Retina (tissue), 1 donor: ENCODE measurements around the gene UBAC2.
"Not testable (repeated sequence)": the region's sequence is repeated elsewhere in the genome, so short reads cannot be mapped to it uniquely, and the experiment has no call there.

Experiments used
- DNase-seq: peaks from one replicate; pipeline ENCODE4 v3.0.0-alpha.2; 2016

UBAC2 gene

DNA sequence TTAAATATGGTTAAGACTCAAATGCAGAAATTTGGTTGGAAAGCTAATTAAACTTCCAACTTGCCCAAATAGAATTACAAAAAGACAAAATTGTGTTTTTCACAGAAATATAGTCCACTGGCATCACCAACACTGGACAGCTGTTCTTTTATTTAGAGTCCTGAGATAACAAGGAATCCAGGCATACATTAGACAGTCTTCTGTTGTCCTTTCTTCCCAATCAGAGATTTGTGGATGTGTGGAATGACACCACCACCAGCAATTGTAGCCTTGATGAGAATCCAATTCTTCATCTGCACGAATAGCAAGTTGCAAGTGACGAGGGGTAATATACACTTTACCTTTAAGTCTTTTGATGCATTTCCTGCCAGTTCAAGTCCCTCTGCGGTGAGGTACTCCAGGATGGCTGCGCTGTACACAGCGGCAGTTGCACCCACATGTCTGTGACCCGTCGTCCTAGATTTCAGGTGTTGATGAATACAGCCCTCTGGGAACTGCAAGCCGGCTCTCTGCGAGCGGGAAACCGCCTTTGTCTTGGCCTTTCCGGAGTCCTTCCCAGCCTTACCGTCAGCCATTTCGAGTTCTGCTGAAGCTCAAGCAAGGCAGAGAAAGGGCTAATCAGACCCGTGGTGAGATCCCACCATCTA lies 14.7 kb downstream of the UBAC2 start:
- DNase-seq: peak; percentile 89

DNA sequence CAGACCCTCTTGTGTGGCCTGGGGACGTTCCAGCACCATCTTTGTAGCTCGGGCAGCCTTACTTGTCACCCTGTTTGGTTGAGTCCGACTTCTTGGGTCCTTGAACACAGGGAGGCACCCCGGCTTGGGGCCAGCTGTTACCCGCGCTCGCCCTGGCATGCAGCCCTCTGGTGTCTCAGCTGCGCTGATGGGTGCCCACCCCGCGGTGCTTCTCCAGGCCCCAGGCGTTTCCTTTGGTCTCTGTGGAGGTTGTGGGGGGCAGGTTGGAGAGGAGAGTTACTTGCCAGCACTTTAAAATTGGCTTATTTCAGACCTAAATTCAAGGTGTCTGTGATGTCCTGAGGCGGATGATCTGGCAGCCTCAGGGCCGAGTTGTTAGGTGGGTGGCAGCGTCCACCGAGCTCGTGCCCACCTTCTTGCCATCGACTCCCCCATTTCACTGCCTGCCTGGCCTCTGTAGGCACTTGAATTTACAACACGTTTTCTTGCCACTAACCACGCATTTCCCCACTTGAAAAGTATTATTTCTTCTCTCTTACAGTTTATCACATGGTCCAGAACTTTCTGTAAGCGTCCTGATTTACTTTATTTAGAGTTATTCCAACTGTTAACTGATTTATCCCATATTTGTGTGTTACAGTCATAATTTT lies 16.9 kb downstream of the UBAC2 start:
- DNase-seq: no peak

DNA sequence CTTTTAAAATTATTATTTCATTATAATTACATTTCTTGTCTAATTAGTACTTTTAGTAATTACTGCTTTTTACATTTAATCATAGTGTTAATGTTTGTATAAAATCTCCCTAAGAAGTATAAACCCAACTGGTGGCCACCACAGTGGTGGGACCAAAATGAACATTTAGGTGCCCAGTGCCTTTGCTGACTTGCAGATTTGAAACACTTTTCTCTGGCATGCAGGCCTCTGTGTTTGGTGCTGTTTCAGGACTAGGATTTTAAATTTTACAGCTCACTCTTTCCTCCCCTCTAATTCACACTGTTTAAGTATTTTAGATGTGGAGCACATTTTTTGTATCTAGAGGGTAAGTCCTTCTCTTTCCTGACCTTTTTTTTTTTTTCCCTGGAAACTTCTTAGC lies 17.5 kb downstream of the UBAC2 start:
- no peak for DNase-seq

DNA sequence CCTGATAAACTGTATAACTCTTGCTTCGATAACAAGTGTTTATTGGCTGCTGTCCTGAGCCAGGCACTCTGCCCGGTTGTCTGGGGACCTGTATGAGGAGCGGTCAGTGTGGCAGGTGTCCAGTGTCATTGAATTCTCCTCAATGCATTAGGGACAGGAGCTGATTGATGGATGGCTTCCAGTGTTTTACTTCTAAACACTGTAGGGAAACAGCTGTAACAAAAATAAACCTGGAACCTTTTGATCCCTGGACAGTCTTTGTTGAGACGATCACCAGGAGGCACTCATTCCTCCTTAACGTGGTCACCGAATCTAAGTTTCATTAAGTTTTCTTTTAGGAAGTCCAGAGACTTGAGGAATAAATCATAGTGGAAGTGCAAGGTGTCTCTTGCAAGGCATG lies 17.9 kb downstream of the UBAC2 start:
- DNase-seq: no peak

DNA sequence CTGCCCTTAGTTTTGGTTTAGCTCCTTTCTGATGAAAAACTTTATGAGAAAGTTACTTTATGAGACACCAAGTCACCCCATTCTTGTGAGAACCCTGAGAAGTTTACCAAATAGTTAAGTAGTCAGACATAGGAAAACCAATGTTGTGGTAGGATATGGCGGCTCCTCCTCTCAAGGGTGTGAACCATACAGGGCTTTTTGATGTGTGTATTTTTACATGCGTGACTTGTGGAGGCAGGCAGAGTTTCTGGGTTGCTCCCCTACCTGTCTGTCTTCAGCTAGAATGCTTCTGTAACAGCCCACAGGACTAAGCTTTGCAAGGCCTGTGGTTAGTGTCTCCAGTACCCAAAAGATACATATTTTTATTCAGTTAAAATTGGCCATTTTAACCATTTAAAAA lies 18.3 kb downstream of the UBAC2 start:
- DNase-seq: no peak

DNA sequence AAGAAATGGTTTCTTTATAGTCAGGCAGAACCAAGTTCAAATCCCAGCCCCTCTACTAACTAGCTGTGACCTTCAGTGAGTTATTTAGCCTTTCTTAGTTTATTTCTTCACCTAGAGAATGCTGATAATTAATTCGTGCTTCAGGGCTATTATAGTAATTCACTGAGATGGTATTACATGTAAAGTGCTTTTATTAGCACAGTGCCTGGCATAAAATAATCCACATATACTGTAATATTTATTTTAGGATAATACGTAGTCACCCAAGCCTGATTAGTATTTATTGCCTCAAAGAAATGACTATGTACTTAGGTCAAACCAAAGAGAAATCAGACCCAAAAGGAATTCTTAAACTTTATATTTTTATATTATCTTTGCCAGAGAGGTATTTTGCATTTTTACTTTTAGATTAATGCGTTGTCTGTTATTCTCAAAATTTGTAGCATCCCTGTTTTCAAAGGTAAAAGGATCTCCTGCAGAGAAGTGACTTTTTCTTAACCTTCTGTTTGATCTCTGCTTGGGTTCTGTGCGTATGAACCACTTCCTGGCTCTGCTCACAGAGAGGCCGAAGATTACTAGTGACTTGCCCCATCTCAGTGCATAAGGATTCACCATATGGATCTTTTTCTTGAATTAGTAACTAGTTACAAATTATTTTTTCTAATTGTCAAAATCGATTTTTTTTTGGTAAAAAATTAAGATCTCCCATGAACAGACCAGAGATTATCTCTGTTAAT lies 19.7 kb downstream of the UBAC2 start:
- no peak for DNase-seq

DNA sequence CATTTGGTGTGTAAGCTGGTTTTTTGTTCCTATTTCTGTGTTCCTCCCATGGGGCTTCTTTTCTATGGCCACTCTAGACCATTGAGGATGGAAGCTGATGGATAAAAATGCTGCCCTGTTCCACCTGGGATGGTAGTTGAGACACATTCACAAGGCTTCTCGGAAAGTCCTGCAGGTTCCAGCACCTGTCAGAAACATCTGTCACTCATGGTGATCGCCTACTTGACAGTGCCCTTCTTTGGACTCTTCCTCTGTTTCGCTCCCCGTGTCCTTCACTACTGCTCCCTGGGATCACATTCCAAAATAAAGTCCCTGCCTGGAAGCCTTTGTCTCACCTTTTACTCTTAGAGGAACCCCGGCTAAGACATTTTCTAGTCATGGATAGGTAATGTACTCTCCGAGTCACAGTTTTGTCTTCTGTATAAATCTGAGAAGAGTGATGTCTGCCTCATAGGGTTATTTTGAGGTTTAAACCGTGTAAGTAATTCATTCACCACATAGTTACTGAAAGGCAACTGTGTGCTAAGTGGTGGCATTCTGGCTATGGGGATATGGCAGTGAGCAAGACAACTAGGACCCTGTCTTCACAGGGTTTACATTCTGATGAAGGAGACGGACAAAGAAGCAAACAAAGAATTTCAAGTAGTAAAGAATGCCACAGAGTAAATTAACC lies 21.0 kb downstream of the UBAC2 start:
- DNase-seq: no peak

DNA sequence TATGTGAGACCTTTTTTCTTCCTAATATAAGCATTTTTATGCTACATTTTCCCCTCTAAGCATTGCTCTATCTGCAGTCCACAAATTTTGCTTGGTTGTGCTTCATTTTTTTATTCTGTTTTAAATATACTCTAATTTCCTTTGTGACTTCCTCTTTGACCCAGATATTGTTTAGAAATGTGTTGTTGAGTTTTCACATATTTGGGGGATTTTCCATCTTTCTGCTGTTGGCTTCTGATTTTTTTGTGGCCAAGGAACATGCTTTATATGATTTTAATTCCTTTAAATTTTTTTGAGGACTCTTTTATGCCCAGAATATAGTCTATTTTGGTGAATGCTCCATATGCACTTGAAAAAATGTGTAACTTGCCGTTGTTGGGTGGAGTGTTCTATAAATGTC lies 22.9 kb downstream of the UBAC2 start:
- DNase-seq: no peak

DNA sequence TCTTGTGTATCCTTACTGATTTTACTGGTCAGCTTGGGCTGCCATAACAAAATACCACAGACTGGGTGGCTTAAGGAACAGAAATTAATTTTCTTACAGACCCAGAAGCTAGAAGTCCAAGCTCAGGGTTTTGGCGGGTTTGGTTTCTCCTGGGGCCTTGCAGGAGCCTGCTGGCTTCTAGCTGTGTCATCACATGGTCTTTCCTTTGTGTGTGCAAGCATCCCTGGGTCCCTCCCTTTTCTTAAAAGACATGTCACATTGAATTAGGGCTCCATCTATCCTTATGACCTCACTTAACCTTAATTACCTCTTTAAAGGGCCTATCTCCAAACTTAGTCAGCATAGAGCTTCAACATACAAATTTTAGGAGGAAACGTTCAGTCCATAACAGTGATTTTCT lies 23.4 kb downstream of the UBAC2 start:
- DNase-seq: peak; percentile 78

DNA sequence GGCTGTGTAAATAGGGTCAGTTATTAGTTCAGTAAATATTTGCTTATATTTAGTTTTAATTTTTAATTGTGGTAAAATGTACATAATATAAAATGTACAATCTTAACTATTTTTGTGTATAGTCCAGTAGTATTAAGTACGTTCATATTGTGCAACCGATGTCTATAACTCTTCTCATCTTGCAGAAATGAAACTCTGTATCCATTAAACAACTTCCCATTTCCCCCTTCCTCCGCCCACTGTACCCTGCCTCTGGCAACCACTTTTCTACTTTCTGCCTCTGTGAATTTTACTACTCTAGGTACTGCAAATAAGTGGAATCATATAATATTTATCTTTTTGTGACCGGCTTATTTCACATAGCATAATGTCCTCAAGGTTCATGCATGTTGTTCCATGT lies 24.4 kb downstream of the UBAC2 start:
- no peak for DNase-seq

DNA sequence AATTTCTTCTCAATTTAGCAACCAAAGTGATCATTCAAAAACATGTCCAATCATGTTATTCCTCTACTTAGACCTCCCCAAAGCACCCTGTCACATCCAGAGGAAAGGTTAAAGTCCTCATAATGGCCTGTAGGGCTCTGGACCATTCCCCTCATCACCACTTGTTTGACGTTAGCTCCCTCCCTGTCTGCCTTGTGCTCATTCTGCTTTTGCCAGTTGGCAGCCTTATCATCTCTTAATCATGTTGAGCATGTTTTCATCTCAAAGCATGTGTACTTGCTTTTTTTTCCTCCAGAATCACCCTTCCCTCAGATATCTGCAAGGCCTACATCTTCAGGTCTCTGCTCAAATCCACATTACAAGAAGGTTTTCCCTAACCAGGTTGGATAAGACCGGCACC lies 25.9 kb downstream of the UBAC2 start:
- no peak for DNase-seq

DNA sequence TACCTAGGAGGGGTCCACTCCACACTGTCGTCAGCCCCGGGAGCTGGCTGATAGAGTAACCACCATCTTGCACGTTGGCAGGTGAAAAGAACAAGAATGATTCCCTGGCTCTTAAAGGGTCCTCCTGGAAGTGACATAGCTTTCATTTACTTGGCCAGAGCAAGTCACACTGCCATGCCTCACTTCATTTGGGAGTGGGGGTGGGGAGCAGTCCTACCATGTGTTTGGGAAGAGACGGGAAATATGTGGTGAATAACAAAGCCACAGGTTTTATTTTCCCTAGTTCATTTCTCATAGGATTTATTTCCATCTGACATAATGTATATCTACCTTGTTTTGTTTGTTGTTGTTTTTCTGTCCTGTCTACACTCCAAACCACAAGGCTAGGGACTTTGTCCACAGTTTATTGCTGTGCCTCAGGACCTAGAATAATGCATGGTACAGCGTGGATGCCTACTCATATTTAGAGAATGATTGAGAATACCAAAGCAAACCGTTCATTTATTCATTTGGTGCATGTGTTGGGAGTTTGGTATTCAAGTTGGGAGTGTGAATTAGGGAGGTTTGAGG lies 26.8 kb downstream of the UBAC2 start:
- no peak for DNase-seq

DNA sequence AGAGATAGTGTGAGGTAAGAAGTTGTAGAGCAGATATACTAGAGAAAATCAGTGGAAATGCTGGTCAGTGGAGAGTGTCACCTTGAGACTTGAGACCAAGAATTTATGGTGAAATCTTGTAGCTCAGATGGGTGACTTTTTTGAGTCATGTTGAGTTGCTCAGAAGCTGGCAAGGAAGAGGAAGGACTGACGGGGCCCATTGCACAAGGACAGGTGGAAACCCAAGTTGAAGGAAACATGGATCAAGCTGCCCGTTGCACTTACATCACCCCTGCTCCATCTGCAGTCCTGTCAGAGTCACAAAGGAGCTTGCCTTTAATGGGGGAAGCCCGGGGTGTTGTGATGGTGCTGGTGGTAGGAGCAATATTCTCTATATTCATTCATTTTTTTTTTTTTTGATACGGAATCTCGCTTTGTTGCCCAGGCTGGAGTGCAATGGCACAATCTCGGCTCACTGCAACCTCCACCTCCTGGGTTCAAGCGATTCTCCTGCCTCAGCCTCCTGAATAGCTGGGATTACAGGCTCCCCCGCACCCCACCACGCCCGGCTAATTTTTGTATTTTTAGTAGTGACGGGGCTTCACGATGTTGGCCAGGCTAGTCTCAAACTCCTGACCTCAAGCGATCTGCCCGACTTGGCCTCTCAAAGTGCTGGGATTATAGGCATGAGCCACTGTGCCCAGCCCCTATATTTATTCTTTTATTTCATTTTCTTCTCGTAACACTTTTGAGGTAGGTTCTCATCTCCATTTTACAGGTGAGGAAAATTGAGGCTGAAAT lies 27.4 kb downstream of the UBAC2 start:
- no peak for DNase-seq

DNA sequence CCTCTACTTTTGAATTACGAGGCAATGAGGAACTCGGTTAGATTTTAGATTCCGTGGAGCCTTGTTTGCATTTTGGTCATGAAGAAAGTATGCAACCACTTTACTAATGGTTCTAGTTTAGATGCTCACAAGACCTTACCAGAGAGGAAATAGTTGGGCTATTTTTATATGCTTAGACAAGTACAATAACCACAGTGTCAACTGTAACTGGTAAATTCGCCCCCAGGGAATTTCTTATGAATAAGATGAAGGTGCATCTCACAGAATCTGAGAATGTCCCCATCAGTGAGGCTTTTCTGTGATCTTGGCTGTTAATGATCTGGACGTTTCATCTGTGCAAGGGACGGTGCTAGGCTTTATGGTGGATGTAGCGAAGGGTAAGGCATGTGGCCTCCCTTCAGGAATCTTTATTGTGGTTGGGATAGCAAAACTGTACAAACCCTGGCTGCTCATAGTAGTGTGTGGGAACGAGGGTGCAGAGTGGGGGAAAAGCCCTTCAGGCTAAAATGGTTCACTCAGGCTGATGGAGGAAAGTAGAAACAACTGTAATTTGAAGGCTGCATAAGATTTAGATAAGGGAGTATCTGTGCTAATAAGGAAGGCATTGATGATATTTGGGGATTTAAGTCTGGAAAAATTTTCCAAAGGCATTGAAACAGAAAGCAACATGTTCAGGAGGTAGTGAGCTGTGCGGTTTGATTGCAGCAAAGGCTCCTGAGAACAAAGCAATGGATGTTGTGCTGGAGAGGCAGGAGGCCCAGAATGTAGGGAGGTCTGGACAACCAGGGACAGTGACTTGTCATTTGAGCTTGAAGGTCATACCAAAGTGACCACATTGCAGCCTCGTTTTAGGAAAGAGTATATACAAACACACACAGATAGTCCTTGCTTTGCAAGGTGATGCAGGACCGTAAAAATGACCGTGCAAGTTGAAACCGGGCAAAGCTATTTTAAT lies 28.4 kb downstream of the UBAC2 start:
- DNase-seq: peak; percentile 28

DNA sequence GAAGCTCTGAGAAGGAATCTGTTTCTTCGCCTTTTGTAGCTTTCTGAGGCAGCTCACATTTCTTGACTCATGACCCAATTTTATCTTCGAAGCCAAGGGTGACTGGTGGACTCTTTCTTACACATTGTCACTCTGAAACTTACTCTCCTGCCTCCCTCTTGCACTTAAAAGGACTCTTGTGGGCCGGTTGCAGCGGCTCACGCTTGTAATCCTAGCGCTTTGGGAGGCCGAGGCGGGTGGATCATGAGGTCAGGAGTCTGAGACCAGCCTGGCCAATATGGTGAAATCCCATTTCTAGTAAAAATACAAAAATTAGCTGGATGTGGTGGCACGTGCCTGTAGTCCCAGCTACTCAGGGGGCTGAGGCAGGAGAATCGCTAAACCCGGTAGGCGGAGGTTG lies 29.9 kb downstream of the UBAC2 start:
- DNase-seq: not testable (repeated sequence)

DNA sequence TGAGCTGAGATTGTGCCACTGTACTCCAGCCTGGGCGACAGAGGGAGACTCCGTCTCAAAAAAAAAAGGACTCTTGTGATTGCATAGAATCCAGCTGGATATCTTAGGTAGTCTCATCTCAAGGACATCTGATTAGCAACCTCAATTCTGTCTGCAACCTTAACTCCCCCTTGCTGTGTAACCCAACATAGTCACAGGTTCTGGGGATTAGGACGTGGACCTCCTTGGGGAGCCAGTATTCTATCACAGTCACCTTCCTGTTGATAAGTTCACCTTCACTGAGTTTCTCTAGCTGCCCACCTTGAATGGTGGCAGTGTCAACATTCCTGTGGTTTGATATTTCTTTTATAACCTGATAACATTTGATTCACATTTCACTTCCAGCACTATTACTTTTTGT lies 30.3 kb downstream of the UBAC2 start:
- no peak for DNase-seq

DNA sequence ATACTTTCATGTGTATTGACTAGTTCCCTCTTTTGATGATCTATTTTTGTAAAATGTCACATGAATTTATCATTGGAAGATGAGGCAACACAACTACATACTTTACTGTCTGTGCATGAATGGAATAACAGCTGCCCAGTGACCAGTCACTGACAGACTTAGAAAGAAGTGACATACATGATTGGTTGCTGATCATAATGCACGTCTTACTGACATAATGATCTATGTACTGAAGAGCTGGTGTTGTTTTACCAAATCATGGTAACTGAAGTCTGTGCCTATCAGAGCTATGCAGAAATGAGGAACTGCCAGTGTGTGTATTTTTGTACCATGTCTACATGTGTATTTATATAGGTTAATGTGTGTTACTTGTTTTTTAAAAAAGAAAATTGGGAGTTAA lies 31.1 kb downstream of the UBAC2 start:
- no peak for DNase-seq

DNA sequence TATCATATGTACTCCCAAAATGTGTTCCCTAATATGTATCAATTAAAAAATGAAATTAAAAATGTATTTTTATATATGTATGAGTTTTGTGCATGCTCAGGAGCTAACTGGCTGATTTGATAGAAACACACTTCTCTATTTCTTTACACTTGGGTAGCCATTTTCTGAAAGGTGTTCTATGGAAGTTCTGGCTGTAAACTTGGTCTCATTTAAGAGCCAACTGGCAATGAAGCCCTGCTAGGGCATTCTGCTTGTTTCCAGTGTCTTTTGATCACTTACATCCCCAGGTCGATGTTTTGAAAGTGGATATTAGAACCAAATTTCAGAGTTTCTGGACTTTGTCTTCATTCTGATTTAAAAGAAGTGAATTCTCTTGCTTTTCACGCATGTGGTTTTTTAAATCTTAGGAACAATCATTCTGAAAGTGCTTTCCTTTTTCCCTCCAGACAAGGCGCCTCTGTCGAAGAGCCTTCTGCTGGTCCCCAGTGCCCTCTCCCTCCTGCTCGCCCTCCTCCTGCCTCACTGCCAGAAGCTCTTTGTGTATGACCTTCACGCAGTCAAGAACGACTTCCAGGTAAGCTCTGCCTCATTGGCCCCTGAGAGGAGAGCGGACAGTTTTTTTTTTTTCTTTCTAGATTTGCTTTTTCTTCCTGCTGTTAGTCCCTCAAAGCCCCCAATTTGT lies 37.5 kb downstream of the UBAC2 start:
- no peak for DNase-seq

DNA sequence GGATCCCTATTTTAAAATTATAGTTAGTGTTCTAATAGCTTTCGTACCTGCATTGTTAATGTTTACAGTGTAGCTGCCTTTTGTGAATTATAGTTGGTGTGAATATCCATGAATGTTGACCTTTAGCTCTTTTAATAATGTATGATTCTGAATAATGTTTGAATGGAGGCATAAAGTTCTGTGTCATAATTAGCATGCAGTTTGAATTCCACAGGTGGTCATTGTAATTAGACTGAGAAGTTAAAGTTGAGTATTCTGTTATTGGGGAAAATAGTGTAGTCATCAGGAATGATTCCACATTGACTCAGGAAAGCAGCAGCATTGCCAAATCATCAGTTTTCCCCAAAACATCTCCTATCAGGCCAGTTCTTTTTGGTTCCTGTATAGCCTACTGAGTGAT lies 45.4 kb downstream of the UBAC2 start:
- no peak for DNase-seq

DNA sequence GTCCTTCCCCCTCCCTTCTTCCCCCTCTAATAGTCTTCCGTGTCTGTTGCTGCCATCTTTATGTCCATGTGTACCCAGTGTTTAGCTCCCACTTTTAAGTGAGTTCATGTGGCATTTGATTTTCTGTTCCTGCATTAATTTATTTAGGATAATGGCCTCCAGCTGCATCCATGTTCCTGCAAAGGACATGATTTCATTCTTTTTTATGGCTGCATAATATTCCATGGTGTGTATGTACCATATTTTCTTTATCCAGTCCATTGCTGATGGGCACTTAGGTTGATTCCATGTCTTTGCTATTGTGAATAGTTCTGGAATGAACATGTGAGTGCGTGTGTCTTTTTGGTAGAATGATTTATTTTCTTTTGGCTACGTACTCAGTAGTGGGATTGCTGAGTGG lies 48.5 kb downstream of the UBAC2 start:
- DNase-seq: not testable (repeated sequence)

DNA sequence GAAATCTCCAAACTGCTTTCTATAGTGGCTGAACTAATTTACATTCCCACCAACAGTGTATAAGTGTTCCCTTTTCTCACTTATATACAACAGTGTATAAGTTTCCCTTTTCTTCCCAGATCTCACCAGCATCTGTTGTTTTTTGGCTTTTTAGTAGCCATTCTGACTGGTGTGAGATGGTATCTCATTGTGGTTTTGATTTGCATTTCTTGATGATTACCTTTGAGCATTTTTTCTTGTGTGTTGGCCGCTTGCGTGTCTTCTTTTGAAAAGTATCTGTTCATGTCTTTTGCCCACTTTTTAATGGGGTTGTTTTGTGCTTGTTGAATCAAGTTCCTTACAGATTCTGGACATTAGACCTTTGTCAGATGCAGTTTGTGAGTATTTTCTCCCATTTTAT lies 49.0 kb downstream of the UBAC2 start:
- DNase-seq: not testable (repeated sequence)
